Measurements from ENCODE around the gene LYPD1.

DNA sequence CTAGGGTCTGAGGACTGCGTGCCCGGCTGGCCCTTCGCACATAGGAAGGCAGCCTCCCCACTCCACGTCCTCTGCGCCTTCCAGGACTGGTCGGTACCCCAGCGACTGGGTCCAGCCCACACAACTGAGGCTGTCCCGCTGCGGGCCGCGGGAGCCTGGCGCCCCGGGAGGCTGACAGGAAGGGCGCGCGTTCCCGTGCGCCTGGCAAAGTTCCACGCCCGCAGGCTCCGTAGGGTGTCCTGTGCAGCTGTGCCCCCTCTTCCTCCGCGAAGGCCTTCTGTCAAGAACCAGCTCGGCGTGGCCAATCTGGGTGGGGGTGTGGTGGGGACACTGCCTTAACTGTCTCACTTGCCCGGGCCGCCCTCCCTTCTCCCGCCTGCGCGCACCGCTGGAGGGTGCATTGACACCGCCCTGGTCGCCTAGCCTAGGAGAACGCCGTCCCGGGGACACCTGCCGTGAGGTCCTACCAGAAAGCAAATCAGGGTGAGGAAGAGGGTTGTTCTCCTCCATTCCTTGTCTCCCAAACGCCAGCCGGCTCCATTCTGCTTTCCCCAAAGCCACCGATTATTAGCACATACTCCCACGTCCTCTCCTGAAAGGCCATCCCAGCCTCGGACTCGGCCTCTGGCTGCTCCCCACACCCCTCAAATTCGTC is 618 bp upstream of the LYPD1 start:
- TF ChIP-seq, protein P1, sequence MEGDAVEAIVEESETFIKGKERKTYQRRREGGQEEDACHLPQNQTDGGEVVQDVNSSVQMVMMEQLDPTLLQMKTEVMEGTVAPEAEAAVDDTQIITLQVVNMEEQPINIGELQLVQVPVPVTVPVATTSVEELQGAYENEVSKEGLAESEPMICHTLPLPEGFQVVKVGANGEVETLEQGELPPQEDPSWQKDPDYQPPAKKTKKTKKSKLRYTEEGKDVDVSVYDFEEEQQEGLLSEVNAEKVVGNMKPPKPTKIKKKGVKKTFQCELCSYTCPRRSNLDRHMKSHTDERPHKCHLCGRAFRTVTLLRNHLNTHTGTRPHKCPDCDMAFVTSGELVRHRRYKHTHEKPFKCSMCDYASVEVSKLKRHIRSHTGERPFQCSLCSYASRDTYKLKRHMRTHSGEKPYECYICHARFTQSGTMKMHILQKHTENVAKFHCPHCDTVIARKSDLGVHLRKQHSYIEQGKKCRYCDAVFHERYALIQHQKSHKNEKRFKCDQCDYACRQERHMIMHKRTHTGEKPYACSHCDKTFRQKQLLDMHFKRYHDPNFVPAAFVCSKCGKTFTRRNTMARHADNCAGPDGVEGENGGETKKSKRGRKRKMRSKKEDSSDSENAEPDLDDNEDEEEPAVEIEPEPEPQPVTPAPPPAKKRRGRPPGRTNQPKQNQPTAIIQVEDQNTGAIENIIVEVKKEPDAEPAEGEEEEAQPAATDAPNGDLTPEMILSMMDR (IDR thresholded peaks at IDR 0.05; ENCODE audit: insufficient read depth, low read depth, low read length), result no peak
- no peak for TF ChIP-seq EZH2 (IDR thresholded peaks at IDR 0.05; ENCODE audit: insufficient read depth, low read length)
